ENCODE results near the gene RPS18. TPM values are rescaled to one million over a fixed set of nuclear protein-coding genes. Genes with fewer than 3 reads are reported as not detected.

The RPS18 gene
- total and polyA plus RNA-seq, 9 of the 15 experiments (the other 6 are each of a cell fraction or from before 2014, with no cell fraction given) = 5,023 to 17,516 (median 8,131) TPM

DNA sequence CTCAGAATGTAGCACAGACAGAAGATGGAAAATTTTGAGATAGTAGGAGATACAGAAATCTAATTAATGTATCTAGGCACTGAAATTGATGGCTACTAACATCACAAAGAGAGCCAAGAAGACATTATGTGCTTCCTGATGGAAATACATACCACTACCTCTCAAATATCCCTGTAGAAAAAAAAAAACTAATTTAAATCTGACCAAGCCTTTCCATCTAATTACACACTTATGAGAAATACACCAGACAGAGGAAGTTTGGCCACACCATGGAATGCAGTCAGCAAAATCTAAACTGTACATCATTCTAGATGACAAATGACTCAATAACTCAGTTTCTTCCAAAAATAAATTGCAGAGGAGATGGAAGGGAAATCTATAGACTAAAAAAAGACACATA lies 19.1 kb upstream of the RPS18 start:
- TF ChIP-seq STAT5B (CRISPR knock-in tag; IDR thresholded peaks at IDR 0.05) = no peak
- no peak for TF ChIP-seq MTA2 (IDR thresholded peaks at IDR 0.05; ENCODE audit: low read depth)
- TF ChIP-seq, protein P1, sequence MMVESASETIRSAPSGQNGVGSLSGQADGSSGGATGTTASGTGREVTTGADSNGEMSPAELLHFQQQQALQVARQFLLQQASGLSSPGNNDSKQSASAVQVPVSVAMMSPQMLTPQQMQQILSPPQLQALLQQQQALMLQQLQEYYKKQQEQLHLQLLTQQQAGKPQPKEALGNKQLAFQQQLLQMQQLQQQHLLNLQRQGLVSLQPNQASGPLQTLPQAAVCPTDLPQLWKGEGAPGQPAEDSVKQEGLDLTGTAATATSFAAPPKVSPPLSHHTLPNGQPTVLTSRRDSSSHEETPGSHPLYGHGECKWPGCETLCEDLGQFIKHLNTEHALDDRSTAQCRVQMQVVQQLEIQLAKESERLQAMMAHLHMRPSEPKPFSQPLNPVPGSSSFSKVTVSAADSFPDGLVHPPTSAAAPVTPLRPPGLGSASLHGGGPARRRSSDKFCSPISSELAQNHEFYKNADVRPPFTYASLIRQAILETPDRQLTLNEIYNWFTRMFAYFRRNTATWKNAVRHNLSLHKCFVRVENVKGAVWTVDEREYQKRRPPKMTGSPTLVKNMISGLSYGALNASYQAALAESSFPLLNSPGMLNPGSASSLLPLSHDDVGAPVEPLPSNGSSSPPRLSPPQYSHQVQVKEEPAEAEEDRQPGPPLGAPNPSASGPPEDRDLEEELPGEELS (CRISPR knock-in tag; IDR thresholded peaks at IDR 0.05; ENCODE audit: borderline replicate concordance) = no peak
- no peak for TF ChIP-seq ZBTB43 (CRISPR knock-in tag; IDR thresholded peaks at IDR 0.05)
- TF ChIP-seq, protein P2, sequence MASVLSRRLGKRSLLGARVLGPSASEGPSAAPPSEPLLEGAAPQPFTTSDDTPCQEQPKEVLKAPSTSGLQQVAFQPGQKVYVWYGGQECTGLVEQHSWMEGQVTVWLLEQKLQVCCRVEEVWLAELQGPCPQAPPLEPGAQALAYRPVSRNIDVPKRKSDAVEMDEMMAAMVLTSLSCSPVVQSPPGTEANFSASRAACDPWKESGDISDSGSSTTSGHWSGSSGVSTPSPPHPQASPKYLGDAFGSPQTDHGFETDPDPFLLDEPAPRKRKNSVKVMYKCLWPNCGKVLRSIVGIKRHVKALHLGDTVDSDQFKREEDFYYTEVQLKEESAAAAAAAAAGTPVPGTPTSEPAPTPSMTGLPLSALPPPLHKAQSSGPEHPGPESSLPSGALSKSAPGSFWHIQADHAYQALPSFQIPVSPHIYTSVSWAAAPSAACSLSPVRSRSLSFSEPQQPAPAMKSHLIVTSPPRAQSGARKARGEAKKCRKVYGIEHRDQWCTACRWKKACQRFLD (CRISPR knock-in tag; IDR thresholded peaks at IDR 0.05) = no peak
- TF ChIP-seq PRMT5 (CRISPR knock-in tag; IDR thresholded peaks at IDR 0.05) = no peak
- TF ChIP-seq SNAPC5 (CRISPR knock-in tag; IDR thresholded peaks at IDR 0.05) = no peak
- Histone ChIP-seq H3K9me3 (replicated peaks; ENCODE audit: control insufficient read depth, insufficient read depth, low read depth, low read length) (no peaks in the 10 kb centered on the region), H3K36me3 (ENCODE audit: control insufficient read depth, insufficient read depth, low read length) (peaks cover 31% of the 10 kb centered on the region), H3K27ac (ENCODE audit: extremely low read depth, low read depth, low read length) (no peak overlapping the region), H2AFZ (ENCODE audit: low read depth, low read length) (no peak overlapping the region), H3K4me3 (no peak overlapping the region), H4K20me1 (replicated peaks; ENCODE audit: control insufficient read depth, insufficient read depth, low read length) (no peaks in the 10 kb centered on the region), H3K79me2 (ENCODE audit: control insufficient read depth, insufficient read depth, low read length) (no peaks in the 10 kb centered on the region), H3K27me3 (ENCODE audit: control insufficient read depth in 2 of 2, insufficient read depth in 2 of 2, low read length in 2 of 2) (no peaks in the 10 kb centered on the region), H3K4me1 (replicated peaks in 1 of 2; ENCODE audit: control insufficient read depth in 2 of 2, insufficient read depth in 2 of 2, low read length in 2 of 2) (peaks cover 22 to 31% of the 10 kb centered on the region in 2 experiments), H3K4me2 (ENCODE audit: insufficient read depth, low read length) (no peak overlapping the region), H3K9me1 (ENCODE audit: control insufficient read depth, insufficient read depth, low read length) (peaks cover 4% of the 10 kb centered on the region), H3K9ac (ENCODE audit: insufficient read depth in 1 of 2, low read depth in 2 of 2, low read length in 2 of 2) (no peak overlapping the region)
- FAIRE-seq (no peak), DNase-seq (ENCODE audit: extremely low read depth in 1 of 4, low spot score in 3 of 4) (no peak), ATAC-seq (no peak)
- intact Hi-C loops (cut with micrococcal nuclease) = no loop called here
- BruUV-seq (replicated peaks) = no TSS peak
- ChIA-PET CTCF (ENCODE audit: low intra/inter-chr PET ratio) (interaction anchor here (0.7 kb wide), 1 partner anchor 15 kb away, joined by 4 read pairs; no protein-coding TSS in a partner anchor), POLR2A (no interaction called here)
- in situ Hi-C loops (cut with MboI) = no loop called here

Data from K562 (cell line).